ENCODE results near the gene LRPAP1. TPM values are rescaled to one million over a fixed set of nuclear protein-coding genes. Genes with fewer than 3 reads are reported as not detected.

The LRPAP1 gene
- total RNA-seq, 1 donor from 2014 or later: 15.7 TPM

DNA sequence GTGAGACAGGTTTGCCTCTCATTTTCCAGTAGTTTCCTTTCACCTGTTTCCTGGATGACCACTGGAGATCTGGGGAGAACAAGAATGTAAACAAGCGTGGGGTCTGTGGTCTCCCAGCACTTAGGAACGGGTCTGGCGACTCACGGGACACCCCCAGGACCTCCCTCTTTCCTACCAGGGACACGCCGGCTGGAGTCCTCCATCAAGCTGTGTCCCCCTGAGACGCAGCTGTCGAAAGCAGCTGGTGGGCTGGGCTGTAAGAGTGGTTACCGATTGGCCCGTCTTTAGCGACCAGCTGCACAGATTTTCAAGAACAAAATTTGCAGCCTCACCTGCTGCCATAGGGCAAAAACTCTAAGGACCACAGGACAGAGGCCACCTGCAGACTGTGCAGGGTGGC, 11.9 kb downstream of the LRPAP1 start:
- no peaks in the 10 kb centered on the region for H3K9me3 ChIP-seq (ENCODE audit: control insufficient read depth in 3 of 3, low read length in 3 of 3)
- H3K27ac ChIP-seq (ENCODE audit: low read depth, low read length): no peak overlapping the region
- H3K36me3 ChIP-seq (ENCODE audit: control insufficient read depth in 3 of 3, insufficient read depth in 3 of 3, low read length in 3 of 3): peaks cover 68 to 78% (median 77%) of the 10 kb centered on the region in 3 donors
- H3K4me1 ChIP-seq (ENCODE audit: control insufficient read depth in 3 of 3, insufficient read depth in 3 of 3, low read length in 3 of 3): no peaks in the 10 kb centered on the region
- H3K4me3 ChIP-seq (ENCODE audit: low read length in 3 of 3): no peak overlapping the region
- no peak overlapping the region for H3K9ac ChIP-seq (ENCODE audit: low read depth in 1 of 3, low read length in 3 of 3)
- no peaks in the 10 kb centered on the region for H3K27me3 ChIP-seq (ENCODE audit: control insufficient read depth in 3 of 3, insufficient read depth in 3 of 3, low read length in 3 of 3)

GRCh38 chr4:3519468-3520264, 12.6 kb downstream of the LRPAP1 start:
- Histone ChIP-seq H3K9me3 (ENCODE audit: control insufficient read depth in 3 of 3, low read length in 3 of 3) (no peaks in the 10 kb centered on the region), H3K9ac (ENCODE audit: low read depth in 1 of 3, low read length in 3 of 3) (no peak overlapping the region), H3K27me3 (ENCODE audit: control insufficient read depth in 3 of 3, insufficient read depth in 3 of 3, low read length in 3 of 3) (no peaks in the 10 kb centered on the region), H3K36me3 (ENCODE audit: control insufficient read depth in 3 of 3, insufficient read depth in 3 of 3, low read length in 3 of 3) (peaks cover 72 to 78% (median 75%) of the 10 kb centered on the region in 3 donors), H3K27ac (ENCODE audit: low read depth, low read length) (no peak overlapping the region), H3K4me3 (ENCODE audit: low read length in 3 of 3) (no peak overlapping the region), H3K4me1 (ENCODE audit: control insufficient read depth in 3 of 3, insufficient read depth in 3 of 3, low read length in 3 of 3) (no peaks in the 10 kb centered on the region)

DNA sequence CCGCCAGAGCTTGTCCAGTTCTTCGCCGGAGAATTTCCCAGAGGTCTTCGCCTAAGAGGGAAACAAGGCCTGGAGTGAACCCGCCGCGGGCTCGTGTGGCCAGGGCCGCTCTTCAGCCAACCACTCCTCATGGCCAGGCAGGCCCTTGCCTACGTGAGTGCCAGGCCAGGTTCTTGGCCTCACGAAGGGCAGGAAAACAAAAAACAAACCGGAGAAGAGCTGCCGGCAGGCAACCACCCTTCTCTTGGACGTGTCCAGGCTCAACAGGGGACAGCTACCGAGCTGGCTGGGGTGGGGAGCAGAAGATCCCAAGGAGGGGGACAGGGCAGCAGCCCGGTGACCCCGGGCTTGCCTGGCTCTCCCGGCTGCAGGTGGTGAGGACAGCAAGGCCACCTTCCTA, 13.3 kb downstream of the LRPAP1 start:
- H3K36me3 ChIP-seq (ENCODE audit: control insufficient read depth in 3 of 3, insufficient read depth in 3 of 3, low read length in 3 of 3): peaks cover 72 to 78% (median 76%) of the 10 kb centered on the region in 3 donors
- H3K4me3 ChIP-seq (ENCODE audit: low read length in 3 of 3): no peak overlapping the region
- H3K9me3 ChIP-seq (ENCODE audit: control insufficient read depth in 3 of 3, low read length in 3 of 3): no peaks in the 10 kb centered on the region
- H3K4me1 ChIP-seq (ENCODE audit: control insufficient read depth in 3 of 3, insufficient read depth in 3 of 3, low read length in 3 of 3): no peaks in the 10 kb centered on the region
- no peaks in the 10 kb centered on the region for H3K27me3 ChIP-seq (ENCODE audit: control insufficient read depth in 3 of 3, insufficient read depth in 3 of 3, low read length in 3 of 3)
- H3K9ac ChIP-seq (ENCODE audit: low read depth in 1 of 3, low read length in 3 of 3): no peak overlapping the region
- no peak overlapping the region for H3K27ac ChIP-seq (ENCODE audit: low read depth, low read length)

GRCh38 chr4:3518511-3518880, 13.7 kb downstream of the LRPAP1 start:
- Histone ChIP-seq H3K27ac (ENCODE audit: low read depth, low read length) (no peak overlapping the region), H3K9me3 (ENCODE audit: control insufficient read depth in 3 of 3, low read length in 3 of 3) (no peaks in the 10 kb centered on the region), H3K4me1 (ENCODE audit: control insufficient read depth in 3 of 3, insufficient read depth in 3 of 3, low read length in 3 of 3) (no peaks in the 10 kb centered on the region), H3K27me3 (ENCODE audit: control insufficient read depth in 3 of 3, insufficient read depth in 3 of 3, low read length in 3 of 3) (no peaks in the 10 kb centered on the region), H3K9ac (ENCODE audit: low read depth in 1 of 3, low read length in 3 of 3) (no peak overlapping the region), H3K4me3 (ENCODE audit: low read length in 3 of 3) (no peak overlapping the region), H3K36me3 (ENCODE audit: control insufficient read depth in 3 of 3, insufficient read depth in 3 of 3, low read length in 3 of 3) (peaks cover 76 to 79% (median 78%) of the 10 kb centered on the region in 3 donors)

DNA sequence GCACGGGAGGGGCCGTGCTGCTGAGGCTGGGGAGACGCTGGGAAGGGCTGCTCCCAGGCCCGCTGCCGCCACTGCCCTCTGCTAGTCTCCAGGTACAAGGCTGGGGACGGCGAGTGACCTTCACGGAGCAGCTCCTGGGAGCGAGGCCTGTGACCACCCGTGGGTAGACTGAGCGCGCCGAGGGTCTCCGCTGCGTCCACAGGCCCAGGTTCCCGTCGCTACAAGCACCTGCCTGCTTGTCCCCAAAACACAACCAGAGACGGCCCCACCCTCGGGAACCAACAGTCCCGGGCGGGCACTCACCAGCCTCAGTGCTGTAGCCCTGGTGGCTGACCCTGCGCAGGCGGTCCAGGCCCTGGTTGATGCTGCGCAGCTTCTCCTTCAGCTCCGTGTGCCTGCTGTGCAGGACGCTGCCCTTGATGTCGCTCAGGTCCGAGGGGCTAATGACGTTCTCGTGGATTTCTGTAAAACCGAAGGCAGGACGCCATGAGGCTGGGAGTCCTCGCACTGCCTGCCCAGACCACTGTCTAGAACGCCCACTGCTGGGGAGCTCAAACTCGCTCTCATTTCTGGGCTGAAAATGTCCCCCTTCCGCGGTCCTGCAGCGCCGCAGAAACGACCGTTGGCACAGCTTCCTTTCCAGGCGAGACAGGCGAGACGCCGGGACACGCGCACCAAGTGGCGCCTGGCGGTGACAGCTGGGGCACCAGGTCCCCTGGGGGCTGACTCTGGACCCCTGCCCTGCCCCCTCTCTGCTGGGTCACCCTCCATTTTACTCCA, 14.3 kb downstream of the LRPAP1 start:
- H3K27me3 ChIP-seq (ENCODE audit: control insufficient read depth in 3 of 3, insufficient read depth in 3 of 3, low read length in 3 of 3): no peaks in the 10 kb centered on the region

GRCh38 chr4:3516836-3517730, 15.1 kb downstream of the LRPAP1 start:
- H3K9ac ChIP-seq (ENCODE audit: low read depth in 1 of 3, low read length in 3 of 3): no peak overlapping the region
- peaks cover 79 to 83% (median 81%) of the 10 kb centered on the region in 3 donors for H3K36me3 ChIP-seq (ENCODE audit: control insufficient read depth in 3 of 3, insufficient read depth in 3 of 3, low read length in 3 of 3)

More for the DNA sequence above, 14.3 kb downstream of the LRPAP1 start:
- H3K4me1 ChIP-seq (ENCODE audit: control insufficient read depth in 3 of 3, insufficient read depth in 3 of 3, low read length in 3 of 3): no peaks in the 10 kb centered on the region
- no peak overlapping the region for H3K9ac ChIP-seq (ENCODE audit: low read depth in 1 of 3, low read length in 3 of 3)
- no peaks in the 10 kb centered on the region for H3K9me3 ChIP-seq (ENCODE audit: control insufficient read depth in 3 of 3, low read length in 3 of 3)
- H3K36me3 ChIP-seq (ENCODE audit: control insufficient read depth in 3 of 3, insufficient read depth in 3 of 3, low read length in 3 of 3): peaks cover 75 to 80% (median 77%) of the 10 kb centered on the region in 3 donors
- H3K27ac ChIP-seq (ENCODE audit: low read depth, low read length): no peak overlapping the region
- H3K4me3 ChIP-seq (ENCODE audit: low read length in 3 of 3): no peak overlapping the region

GRCh38 chr4:3516061-3516835, 16.0 kb downstream of the LRPAP1 start:
- Histone ChIP-seq H3K36me3 (ENCODE audit: control insufficient read depth in 3 of 3, insufficient read depth in 3 of 3, low read length in 3 of 3) (peaks cover 75 to 82% (median 76%) of the 10 kb centered on the region in 3 donors), H3K9ac (ENCODE audit: low read depth in 1 of 3, low read length in 3 of 3) (no peak overlapping the region), H3K4me1 (ENCODE audit: control insufficient read depth in 3 of 3, insufficient read depth in 3 of 3, low read length in 3 of 3) (no peaks in the 10 kb centered on the region), H3K27me3 (ENCODE audit: control insufficient read depth in 3 of 3, insufficient read depth in 3 of 3, low read length in 3 of 3) (no peaks in the 10 kb centered on the region), H3K4me3 (ENCODE audit: low read length in 3 of 3) (no peak overlapping the region), H3K27ac (ENCODE audit: low read depth, low read length) (no peak overlapping the region), H3K9me3 (ENCODE audit: control insufficient read depth in 3 of 3, low read length in 3 of 3) (no peaks in the 10 kb centered on the region)

More at GRCh38 chr4:3516836-3517730, 15.1 kb downstream of the LRPAP1 start:
- no peaks in the 10 kb centered on the region for H3K9me3 ChIP-seq (ENCODE audit: control insufficient read depth in 3 of 3, low read length in 3 of 3)
- no peak overlapping the region for H3K27ac ChIP-seq (ENCODE audit: low read depth, low read length)
- no peaks in the 10 kb centered on the region for H3K4me1 ChIP-seq (ENCODE audit: control insufficient read depth in 3 of 3, insufficient read depth in 3 of 3, low read length in 3 of 3)
- no peak overlapping the region for H3K4me3 ChIP-seq (ENCODE audit: low read length in 3 of 3)
- H3K27me3 ChIP-seq (ENCODE audit: control insufficient read depth in 3 of 3, insufficient read depth in 3 of 3, low read length in 3 of 3): no peaks in the 10 kb centered on the region

GRCh38 chr4:3515646-3516045, 16.6 kb downstream of the LRPAP1 start:
- H3K36me3 ChIP-seq (ENCODE audit: control insufficient read depth in 3 of 3, insufficient read depth in 3 of 3, low read length in 3 of 3): peaks cover 71 to 80% (median 79%) of the 10 kb centered on the region in 3 donors
- H3K4me3 ChIP-seq (ENCODE audit: low read length in 3 of 3): no peak overlapping the region
- no peaks in the 10 kb centered on the region for H3K4me1 ChIP-seq (ENCODE audit: control insufficient read depth in 3 of 3, insufficient read depth in 3 of 3, low read length in 3 of 3)

DNA sequence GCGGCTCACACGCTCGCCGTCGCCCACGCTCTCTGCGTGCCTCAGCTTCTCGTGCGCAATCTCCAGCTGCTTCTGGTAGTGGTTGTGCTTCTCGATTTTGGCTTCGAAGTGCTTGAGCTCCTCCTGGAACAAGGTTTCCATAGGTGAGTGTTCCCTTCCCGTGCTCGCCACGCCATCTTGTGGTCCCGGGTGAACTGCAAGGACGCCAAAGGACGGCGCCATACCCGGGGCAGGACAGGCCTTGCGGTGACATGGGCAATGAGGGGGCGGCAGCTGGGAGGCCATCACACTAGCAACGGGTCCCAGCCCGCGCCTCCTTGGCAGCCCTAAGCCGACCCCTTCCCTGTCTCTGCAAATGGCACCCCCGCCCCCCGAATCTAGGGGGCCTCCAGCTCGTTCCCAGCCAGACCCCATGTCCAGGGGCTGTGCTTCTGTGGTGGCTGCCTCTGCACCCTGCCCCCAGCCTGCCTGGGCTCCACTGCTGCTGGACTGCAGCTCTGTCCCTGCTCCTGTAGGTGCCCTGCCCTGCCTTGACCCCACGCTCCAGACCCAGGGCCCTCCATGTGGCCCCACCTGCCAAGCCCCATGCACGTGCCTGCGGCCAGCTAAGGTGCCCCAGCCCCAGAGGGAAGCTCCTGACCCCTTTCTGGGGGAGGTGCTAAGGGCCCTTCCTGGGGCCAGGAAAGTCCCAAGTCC, 17.3 kb downstream of the LRPAP1 start:
- H3K9ac ChIP-seq (ENCODE audit: low read depth in 1 of 3, low read length in 3 of 3): no peak overlapping the region
- H3K9me3 ChIP-seq (ENCODE audit: control insufficient read depth in 3 of 3, low read length in 3 of 3): no peaks in the 10 kb centered on the region
- peaks cover 72 to 80% (median 77%) of the 10 kb centered on the region in 3 donors for H3K36me3 ChIP-seq (ENCODE audit: control insufficient read depth in 3 of 3, insufficient read depth in 3 of 3, low read length in 3 of 3)
- no peaks in the 10 kb centered on the region for H3K27me3 ChIP-seq (ENCODE audit: control insufficient read depth in 3 of 3, insufficient read depth in 3 of 3, low read length in 3 of 3)
- no peak overlapping the region for H3K27ac ChIP-seq (ENCODE audit: low read depth, low read length)
- H3K4me3 ChIP-seq (ENCODE audit: low read length in 3 of 3): no peak overlapping the region
- no peaks in the 10 kb centered on the region for H3K4me1 ChIP-seq (ENCODE audit: control insufficient read depth in 3 of 3, insufficient read depth in 3 of 3, low read length in 3 of 3)

More at GRCh38 chr4:3515646-3516045, 16.6 kb downstream of the LRPAP1 start:
- H3K9ac ChIP-seq (ENCODE audit: low read depth in 1 of 3, low read length in 3 of 3): no peak overlapping the region
- H3K9me3 ChIP-seq (ENCODE audit: control insufficient read depth in 3 of 3, low read length in 3 of 3): no peaks in the 10 kb centered on the region
- no peak overlapping the region for H3K27ac ChIP-seq (ENCODE audit: low read depth, low read length)
- no peaks in the 10 kb centered on the region for H3K27me3 ChIP-seq (ENCODE audit: control insufficient read depth in 3 of 3, insufficient read depth in 3 of 3, low read length in 3 of 3)
